Measurements from ENCODE around the gene EYS. TPM values are rescaled to one million over a fixed set of nuclear protein-coding genes. Genes with fewer than 3 reads are reported as not detected.
A peak's percentile ranks its signal among the peaks of the same experiment; 100 is the strongest.
"Not testable (repeated sequence)": the region's sequence is repeated elsewhere in the genome, so short reads cannot be mapped to it uniquely, and the experiment has no call there.

Gene EYS
- total RNA-seq, 2 donors from 2014 or later: not detected

- Mint-ChIP-seq H3K4me1 (no peaks in the 10 kb centered on the region), H3K36me3 (ENCODE audit: low read depth) (no peaks in the 10 kb centered on the region), H3K27me3 (no peaks in the 10 kb centered on the region), H3K9me3 (no peaks in the 10 kb centered on the region), H3K4me3 (no peak overlapping the region), H3K27ac (no peak overlapping the region)
- no peak for ATAC-seq (replicated peaks)
Measured at GRCh38 chr6:63744810-63745209, 1962.2 kb downstream of the EYS start.

GRCh38 chr6:63743691-63744090 lies 1963.3 kb downstream of the EYS start:
- H3K27me3 Mint-ChIP-seq: no peaks in the 10 kb centered on the region
- no peaks in the 10 kb centered on the region for H3K36me3 Mint-ChIP-seq (ENCODE audit: low read depth)
- ATAC-seq (replicated peaks): no peak
- no peak overlapping the region for H3K4me3 Mint-ChIP-seq
- H3K9me3 Mint-ChIP-seq: no peaks in the 10 kb centered on the region
- no peak overlapping the region for H3K27ac Mint-ChIP-seq
- no peaks in the 10 kb centered on the region for H3K4me1 Mint-ChIP-seq

DNA sequence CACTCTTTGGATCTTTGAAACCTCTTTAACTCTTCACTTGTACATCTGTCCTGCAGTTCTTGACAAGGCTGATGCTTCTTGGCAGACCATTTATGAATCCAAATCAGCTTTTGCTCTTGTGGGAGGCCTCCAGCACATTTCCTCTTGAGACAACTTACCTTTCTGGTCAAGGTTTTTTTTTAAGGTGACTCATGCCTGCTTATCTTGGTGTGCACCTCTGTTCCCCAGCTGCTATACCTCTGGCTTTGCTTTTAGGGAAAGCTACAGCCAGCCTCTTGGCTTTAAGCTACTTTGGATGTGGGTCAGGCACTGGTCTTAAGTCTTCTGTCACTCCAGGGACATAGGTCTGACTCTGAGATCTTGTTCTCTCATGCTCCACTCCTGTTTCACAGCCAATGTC lies 1965.0 kb downstream of the EYS start:
- ATAC-seq (replicated peaks): no peak
- no peaks in the 10 kb centered on the region for H3K36me3 Mint-ChIP-seq (ENCODE audit: low read depth)
- H3K27ac Mint-ChIP-seq: no peak overlapping the region
- no peaks in the 10 kb centered on the region for H3K4me1 Mint-ChIP-seq
- no peak overlapping the region for H3K4me3 Mint-ChIP-seq
- H3K27me3 Mint-ChIP-seq: no peaks in the 10 kb centered on the region
- no peaks in the 10 kb centered on the region for H3K9me3 Mint-ChIP-seq

DNA sequence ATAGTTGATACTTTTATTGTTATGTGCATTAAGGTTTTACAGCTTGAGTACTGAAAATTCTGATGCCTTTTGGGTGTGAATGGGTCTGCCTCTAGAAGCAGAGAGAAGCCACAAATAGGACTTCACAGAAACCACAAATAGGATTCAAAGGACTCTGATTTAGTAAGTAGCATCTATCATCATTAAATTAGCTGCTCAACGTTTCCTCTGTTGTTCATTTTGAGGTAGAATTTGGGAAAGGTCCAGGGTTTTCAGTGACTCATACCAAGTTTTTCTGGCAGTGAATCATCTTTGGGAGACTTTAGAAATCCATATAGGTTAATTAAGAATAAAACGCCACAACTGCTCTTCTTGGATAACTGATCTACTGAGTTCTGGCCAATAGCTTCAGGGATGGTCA lies 1966.3 kb downstream of the EYS start:
- no peak overlapping the region for H3K4me3 Mint-ChIP-seq
- H3K27me3 Mint-ChIP-seq: no peaks in the 10 kb centered on the region
- peak overlapping the region; percentile 11 for H3K27ac Mint-ChIP-seq
- no peak for ATAC-seq (replicated peaks)
- no peaks in the 10 kb centered on the region for H3K9me3 Mint-ChIP-seq
- no peaks in the 10 kb centered on the region for H3K4me1 Mint-ChIP-seq
- no peaks in the 10 kb centered on the region for H3K36me3 Mint-ChIP-seq (ENCODE audit: low read depth)

DNA sequence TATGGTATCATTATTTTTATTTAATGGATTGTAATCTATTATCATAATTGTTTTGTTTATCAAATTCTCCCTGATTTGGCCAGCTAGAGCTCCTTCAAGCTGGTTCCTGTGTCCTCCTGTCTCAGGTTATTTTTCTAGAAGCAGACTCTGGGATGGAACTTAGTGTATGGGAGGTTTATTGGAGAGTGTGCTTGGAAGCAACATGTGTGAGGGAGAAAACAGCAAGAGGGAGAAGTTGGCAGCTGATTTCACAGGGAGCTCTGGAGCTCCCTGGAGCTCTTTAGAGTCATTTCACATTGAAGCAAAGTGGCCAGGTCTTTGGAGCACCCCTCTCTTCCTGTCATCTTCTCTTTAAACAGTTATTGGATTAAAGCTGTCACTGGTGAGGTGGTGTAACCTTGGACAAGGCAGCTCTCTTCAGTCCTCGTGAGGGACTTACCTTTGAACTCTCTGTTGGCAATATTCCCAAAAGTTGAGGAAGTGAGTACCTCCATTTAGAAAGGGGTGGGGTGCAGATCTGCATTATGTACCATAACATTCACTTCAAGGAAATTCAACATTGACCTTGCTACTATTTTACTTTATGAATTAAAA lies 1967.8 kb downstream of the EYS start:
- H3K9me3 Mint-ChIP-seq: no peaks in the 10 kb centered on the region
- H3K4me1 Mint-ChIP-seq: no peaks in the 10 kb centered on the region
- no peak overlapping the region for H3K27ac Mint-ChIP-seq
- ATAC-seq (replicated peaks): no peak
- no peaks in the 10 kb centered on the region for H3K36me3 Mint-ChIP-seq (ENCODE audit: low read depth)
- H3K27me3 Mint-ChIP-seq: no peaks in the 10 kb centered on the region
- no peak overlapping the region for H3K4me3 Mint-ChIP-seq

DNA sequence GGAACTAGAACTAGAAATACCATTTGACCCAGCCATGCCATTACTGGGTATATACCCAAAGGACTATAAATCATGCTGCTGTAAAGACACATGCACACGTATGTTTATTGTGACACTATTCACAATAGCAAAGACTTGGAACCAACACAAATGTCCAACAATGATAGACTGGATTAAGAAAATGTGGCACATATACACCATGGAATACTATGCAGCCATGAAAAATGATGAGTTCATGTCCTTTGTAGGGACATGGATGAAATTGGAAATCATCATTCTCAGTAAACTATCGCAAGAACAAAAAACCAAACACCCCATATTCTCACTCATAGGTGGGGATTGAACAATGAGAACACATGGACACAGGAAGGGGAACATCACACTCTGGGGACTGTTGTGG lies 1968.8 kb downstream of the EYS start:
- not testable (repeated sequence) for H3K4me3 Mint-ChIP-seq; H3K27me3 Mint-ChIP-seq; H3K36me3 Mint-ChIP-seq (ENCODE audit: low read depth); ATAC-seq (replicated peaks); H3K27ac Mint-ChIP-seq; H3K9me3 Mint-ChIP-seq; H3K4me1 Mint-ChIP-seq

- no peaks in the 10 kb centered on the region for H3K4me1 Mint-ChIP-seq
- no peak overlapping the region for H3K4me3 Mint-ChIP-seq
- no peaks in the 10 kb centered on the region for H3K27me3 Mint-ChIP-seq
- no peaks in the 10 kb centered on the region for H3K36me3 Mint-ChIP-seq (ENCODE audit: low read depth)
- no peaks in the 10 kb centered on the region for H3K9me3 Mint-ChIP-seq
- no peak overlapping the region for H3K27ac Mint-ChIP-seq
- ATAC-seq (replicated peaks): no peak
Measured at GRCh38 chr6:63734923-63735322, 1972.1 kb downstream of the EYS start.

GRCh38 chr6:63732336-63732735 lies 1974.7 kb downstream of the EYS start:
- Mint-ChIP-seq H3K36me3 (ENCODE audit: low read depth) (no peaks in the 10 kb centered on the region), H3K27me3 (no peaks in the 10 kb centered on the region), H3K4me3 (no peak overlapping the region), H3K9me3 (no peaks in the 10 kb centered on the region), H3K27ac (no peak overlapping the region), H3K4me1 (no peaks in the 10 kb centered on the region)
- ATAC-seq (replicated peaks): no peak

DNA sequence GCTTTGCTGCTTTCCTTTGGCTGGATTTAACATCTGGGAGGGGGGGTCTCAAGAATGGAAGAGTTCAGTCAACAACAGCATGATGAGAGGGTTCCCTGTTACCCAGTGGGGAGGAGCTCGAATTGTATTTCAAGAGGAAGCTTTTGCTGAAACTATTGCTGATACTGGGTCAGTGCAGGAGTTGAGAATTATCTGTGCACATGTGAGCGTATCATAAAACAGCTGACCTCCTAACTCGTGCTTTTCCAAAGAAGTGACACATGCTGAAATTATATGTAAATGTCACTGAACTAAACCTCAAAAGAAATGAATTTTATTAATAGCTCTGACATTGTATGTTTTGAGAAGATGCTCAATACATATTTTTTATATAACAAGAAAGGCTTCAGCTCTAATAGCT lies 1975.1 kb downstream of the EYS start:
- H3K27ac Mint-ChIP-seq: no peak overlapping the region
- no peak overlapping the region for H3K4me3 Mint-ChIP-seq
- no peaks in the 10 kb centered on the region for H3K9me3 Mint-ChIP-seq

DNA sequence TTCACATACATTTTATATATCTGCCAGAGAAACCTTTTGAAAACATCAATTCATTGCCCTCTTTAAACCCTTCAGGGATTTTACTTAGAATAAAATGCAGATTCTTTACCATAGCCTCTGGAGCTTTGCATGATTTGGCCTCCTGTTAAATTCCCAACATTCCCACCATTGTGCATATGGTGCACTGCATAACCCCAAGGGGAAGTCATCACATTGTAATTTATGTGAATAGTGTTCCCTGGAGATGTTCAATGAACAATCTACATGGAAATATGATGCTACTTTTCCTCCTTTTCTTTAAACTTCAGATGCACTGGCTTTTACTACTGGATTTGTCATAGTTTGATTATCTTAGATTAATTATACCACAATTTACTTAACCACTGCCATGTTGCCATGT lies 1976.7 kb downstream of the EYS start:
- no peak overlapping the region for H3K4me3 Mint-ChIP-seq
- H3K4me1 Mint-ChIP-seq: no peaks in the 10 kb centered on the region
- no peak for ATAC-seq (replicated peaks)
- no peaks in the 10 kb centered on the region for H3K36me3 Mint-ChIP-seq (ENCODE audit: low read depth)
- H3K9me3 Mint-ChIP-seq: no peaks in the 10 kb centered on the region
- H3K27ac Mint-ChIP-seq: no peak overlapping the region
- no peaks in the 10 kb centered on the region for H3K27me3 Mint-ChIP-seq

More for the DNA sequence above, 1975.1 kb downstream of the EYS start:
- H3K36me3 Mint-ChIP-seq (ENCODE audit: low read depth): no peaks in the 10 kb centered on the region
- no peak for ATAC-seq (replicated peaks)
- H3K4me1 Mint-ChIP-seq: no peaks in the 10 kb centered on the region
- H3K27me3 Mint-ChIP-seq: no peaks in the 10 kb centered on the region

GRCh38 chr6:63724721-63725120 lies 1982.3 kb downstream of the EYS start:
- ATAC-seq (replicated peaks): no peak
- H3K27ac Mint-ChIP-seq: no peak overlapping the region
- H3K27me3 Mint-ChIP-seq: no peaks in the 10 kb centered on the region
- H3K36me3 Mint-ChIP-seq (ENCODE audit: low read depth): no peaks in the 10 kb centered on the region
- no peaks in the 10 kb centered on the region for H3K9me3 Mint-ChIP-seq
- no peak overlapping the region for H3K4me3 Mint-ChIP-seq
- H3K4me1 Mint-ChIP-seq: no peaks in the 10 kb centered on the region

DNA sequence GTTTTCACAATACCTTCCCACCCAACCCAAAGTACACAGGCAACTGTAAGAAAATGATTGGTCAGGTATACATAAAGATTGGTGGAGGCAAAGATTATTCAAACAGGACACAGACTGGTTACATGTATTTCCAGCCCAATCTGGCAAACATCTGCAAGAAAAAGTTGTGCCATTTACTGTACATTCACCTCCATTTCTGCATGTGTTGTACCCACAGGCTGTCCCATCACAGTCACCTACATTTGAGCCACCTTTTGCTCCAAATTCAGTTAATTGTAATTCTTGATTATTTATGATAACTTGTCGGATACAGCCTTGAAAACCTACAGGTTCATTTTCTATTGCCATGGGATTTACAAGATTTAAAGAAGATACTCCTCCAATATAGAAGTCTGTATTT lies 1985.8 kb downstream of the EYS start:
- Mint-ChIP-seq H3K4me1 (no peaks in the 10 kb centered on the region), H3K9me3 (no peaks in the 10 kb centered on the region), H3K27me3 (no peaks in the 10 kb centered on the region), H3K4me3 (no peak overlapping the region), H3K36me3 (ENCODE audit: low read depth) (no peaks in the 10 kb centered on the region), H3K27ac (no peak overlapping the region)
- ATAC-seq (replicated peaks): no peak

DNA sequence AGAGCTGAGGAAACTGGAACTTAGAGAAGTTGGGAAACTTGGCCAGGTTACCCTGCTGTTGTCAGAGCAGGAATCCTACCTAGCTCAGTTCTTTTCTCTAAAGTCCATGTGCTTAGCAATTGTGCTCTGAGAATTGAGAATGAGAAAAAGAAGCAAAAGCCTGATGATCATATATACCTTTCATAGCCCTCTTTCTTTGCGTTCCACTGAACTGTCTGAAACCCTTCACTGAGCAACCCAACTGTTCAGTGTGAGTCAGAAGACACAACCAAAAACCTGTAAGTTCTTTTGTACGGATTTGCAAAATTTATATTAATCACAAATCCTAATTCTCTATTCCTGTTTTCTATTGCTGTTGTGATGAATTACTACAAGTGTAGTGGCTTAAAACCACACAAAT lies 1990.9 kb downstream of the EYS start:
- Mint-ChIP-seq H3K36me3 (ENCODE audit: low read depth) (peaks cover 25% of the 10 kb centered on the region), H3K4me1 (peaks cover 6% of the 10 kb centered on the region), H3K4me3 (no peak overlapping the region), H3K27ac (no peak overlapping the region), H3K27me3 (no peaks in the 10 kb centered on the region), H3K9me3 (no peaks in the 10 kb centered on the region)
- peak; percentile 65 for ATAC-seq (replicated peaks)

GRCh38 chr6:63714091-63714490 lies 1992.9 kb downstream of the EYS start:
- H3K27me3 Mint-ChIP-seq: no peaks in the 10 kb centered on the region
- no peak overlapping the region for H3K4me3 Mint-ChIP-seq
- no peak overlapping the region for H3K27ac Mint-ChIP-seq
- H3K36me3 Mint-ChIP-seq (ENCODE audit: low read depth): peaks cover 46% of the 10 kb centered on the region
- H3K9me3 Mint-ChIP-seq: no peaks in the 10 kb centered on the region
- H3K4me1 Mint-ChIP-seq: peaks cover 6% of the 10 kb centered on the region
- no peak for ATAC-seq (replicated peaks)

GRCh38 chr6:63713332-63713731 lies 1993.7 kb downstream of the EYS start:
- no peaks in the 10 kb centered on the region for H3K9me3 Mint-ChIP-seq
- no peak for ATAC-seq (replicated peaks)
- no peak overlapping the region for H3K27ac Mint-ChIP-seq
- peaks cover 53% of the 10 kb centered on the region for H3K36me3 Mint-ChIP-seq (ENCODE audit: low read depth)
- H3K4me3 Mint-ChIP-seq: no peak overlapping the region
- no peaks in the 10 kb centered on the region for H3K27me3 Mint-ChIP-seq
- H3K4me1 Mint-ChIP-seq: peaks cover 6% of the 10 kb centered on the region

- peaks cover 23% of the 10 kb centered on the region for H3K4me1 Mint-ChIP-seq
- no peak overlapping the region for H3K4me3 Mint-ChIP-seq
- H3K27me3 Mint-ChIP-seq: no peaks in the 10 kb centered on the region
- H3K36me3 Mint-ChIP-seq (ENCODE audit: low read depth): peaks cover 95% of the 10 kb centered on the region
- H3K27ac Mint-ChIP-seq: no peak overlapping the region
- no peaks in the 10 kb centered on the region for H3K9me3 Mint-ChIP-seq
- ATAC-seq (replicated peaks): no peak
Measured at GRCh38 chr6:63709148-63709547, 1997.9 kb downstream of the EYS start.

Data from activated T-helper 17 cell treated with anti-CD3 and anti-CD28 coated beads, Interleukin-2, amount 50 U/mL, for 72 hours (primary cell).